Frontal cortex (tissue), 4 donors: ENCODE measurements around the gene FUT8. TPM values are rescaled to one million over a fixed set of nuclear protein-coding genes. Genes with fewer than 3 reads are reported as not detected.

Source experiments
- DNase-seq, 2 donors: peaks; one replicate each; pipeline ENCODE4 v3.0.0; 2012; ENCODE audit warnings: low spot score in 2 of 2
- FAIRE-seq: peaks from 2 replicates; lab custom pipeline; 2012; peaks lifted over from hg19 to GRCh38; lab: Jason Lieb, UNC
- total RNA-seq: library from RNA; depleted of rRNA; stranded (reverse); fragments of >200 nt; gene quantifications from one replicate; pipeline ENCODE4 v1.2.3, GENCODE V29; 2014
- donor health status: control.
- donor health status: control.
- donor health status: control.

FUT8 gene
- total RNA-seq, 1 donor from 2014 or later: 197 TPM

DNA sequence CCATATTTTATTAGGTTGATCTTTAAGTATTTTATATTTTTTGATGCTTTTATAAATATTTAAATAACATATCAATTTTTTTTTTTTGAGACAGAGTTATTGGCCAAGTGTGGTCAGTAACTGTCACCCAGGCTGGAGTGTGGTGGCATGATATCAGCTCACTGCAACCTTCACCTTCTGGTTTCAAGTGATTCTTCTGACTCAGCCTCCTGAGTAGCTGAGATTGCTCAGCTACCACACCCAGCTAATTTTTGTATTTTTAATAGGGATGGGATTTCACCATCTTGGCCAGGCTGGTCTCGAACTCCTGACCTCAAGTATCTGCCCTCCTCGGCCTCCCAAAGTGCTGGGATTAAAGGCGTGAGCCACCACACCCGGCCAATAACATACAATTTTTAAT lies 71.1 kb downstream of the FUT8 start:
- DNase-seq (no peak), FAIRE-seq (no peak)

GRCh38 chr14:65485516-65485915 lies 73.0 kb downstream of the FUT8 start:
- FAIRE-seq (no peak), DNase-seq (no peak)

DNA sequence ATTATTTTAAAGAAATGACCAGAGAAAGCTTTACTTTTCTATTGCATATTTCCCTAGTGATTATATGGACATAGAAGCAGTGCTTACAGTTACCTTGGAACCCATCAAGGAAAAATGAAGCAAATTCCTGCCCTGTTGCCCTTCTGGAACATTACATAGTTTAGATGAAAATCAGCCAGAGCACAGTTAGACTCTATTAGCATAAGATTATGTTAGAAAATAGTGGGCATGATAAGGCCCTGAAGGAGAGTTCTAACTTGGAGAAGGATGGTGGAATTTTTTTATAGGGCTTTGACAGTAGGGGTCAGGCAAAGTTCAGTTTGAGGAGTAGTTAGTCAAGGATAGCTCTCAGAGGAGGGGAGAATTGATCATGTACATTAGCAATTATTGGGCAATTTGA lies 74.3 kb downstream of the FUT8 start:
- FAIRE-seq (no peak), DNase-seq (no peak)

DNA sequence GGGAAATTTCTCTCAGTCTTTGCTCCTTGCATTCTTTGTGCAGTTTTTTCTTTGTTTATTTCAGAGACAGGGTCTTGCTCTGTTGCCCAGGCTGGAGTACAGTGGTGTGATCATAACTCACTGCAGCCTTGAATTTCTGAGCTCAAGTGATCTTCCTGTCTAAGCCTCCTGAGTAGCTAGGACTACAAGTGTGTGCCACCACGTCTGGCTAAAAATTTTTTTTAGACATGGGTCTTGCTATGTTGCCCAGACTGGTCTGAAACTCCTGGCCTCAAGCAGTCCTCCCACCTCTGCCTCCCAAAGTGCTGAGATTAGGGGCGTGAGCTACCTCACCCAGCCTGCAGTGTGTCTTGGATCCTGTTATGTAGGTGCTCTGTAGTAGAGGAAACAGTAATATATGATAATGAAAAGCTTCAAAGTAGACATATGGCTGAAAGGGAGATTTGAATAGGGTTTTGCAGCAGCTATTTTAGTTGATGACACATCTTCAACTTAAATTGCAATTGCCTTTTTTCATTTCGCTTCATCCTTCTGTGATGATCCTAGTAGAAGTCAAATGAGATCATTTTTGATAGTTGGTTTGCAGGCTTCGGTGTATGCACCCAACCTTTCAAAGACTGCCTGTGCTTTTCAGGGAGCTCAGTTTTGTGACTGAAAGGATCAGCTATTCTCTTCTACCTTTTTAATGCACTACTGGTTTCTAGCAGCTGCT lies 75.4 kb downstream of the FUT8 start:
- FAIRE-seq (no peak), DNase-seq (no peak)

GRCh38 chr14:65491274-65491673 lies 78.7 kb downstream of the FUT8 start:
- FAIRE-seq (peak; percentile 78), DNase-seq (no peak)

DNA sequence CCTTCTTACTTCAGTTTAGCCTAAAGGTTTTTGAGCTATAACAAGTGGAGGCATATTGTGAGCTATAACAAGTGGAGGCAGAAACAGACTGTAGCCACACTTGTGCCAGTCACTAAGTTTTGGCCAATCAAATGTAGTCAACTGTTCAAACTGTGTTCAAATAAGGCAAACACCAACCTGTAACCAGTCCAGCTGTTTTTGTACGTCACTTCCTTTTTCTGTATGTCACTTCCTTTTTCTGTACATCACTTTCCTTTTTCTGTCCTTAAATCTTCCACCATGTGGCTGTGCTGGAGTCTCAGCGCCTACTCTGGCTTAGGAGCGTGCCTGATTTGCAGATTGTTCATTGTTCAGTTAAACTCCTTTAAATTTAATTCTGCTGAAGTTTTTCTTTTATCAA lies 79.7 kb downstream of the FUT8 start:
- DNase-seq (no peak), FAIRE-seq (no peak)

GRCh38 chr14:65495196-65495595 lies 82.7 kb downstream of the FUT8 start:
- DNase-seq: no peak
- no peak for FAIRE-seq

GRCh38 chr14:65496178-65496993 lies 83.9 kb downstream of the FUT8 start:
- FAIRE-seq (no peak), DNase-seq (no peak)

GRCh38 chr14:65499138-65499537 lies 86.6 kb downstream of the FUT8 start:
- FAIRE-seq: no peak
- no peak for DNase-seq

DNA sequence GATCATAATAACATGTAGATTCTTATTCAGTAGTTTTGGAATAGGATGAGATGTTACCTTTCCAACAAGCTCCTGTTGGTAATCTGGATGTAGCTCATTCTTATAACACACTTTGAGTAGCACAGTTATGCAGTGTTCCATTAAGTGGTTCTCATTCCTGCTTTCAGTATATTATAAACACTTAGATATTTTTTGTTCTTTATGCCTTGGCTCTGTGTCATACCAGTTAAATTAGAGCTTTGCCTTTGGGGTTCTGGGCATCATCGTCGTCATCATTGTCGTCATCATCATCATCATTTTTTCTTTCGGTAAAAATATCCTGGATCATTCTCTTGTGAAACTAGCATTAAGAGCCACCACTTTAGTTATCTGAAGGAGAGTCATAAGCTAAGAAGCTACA lies 87.5 kb downstream of the FUT8 start:
- no peak for FAIRE-seq
- DNase-seq: no peak

DNA sequence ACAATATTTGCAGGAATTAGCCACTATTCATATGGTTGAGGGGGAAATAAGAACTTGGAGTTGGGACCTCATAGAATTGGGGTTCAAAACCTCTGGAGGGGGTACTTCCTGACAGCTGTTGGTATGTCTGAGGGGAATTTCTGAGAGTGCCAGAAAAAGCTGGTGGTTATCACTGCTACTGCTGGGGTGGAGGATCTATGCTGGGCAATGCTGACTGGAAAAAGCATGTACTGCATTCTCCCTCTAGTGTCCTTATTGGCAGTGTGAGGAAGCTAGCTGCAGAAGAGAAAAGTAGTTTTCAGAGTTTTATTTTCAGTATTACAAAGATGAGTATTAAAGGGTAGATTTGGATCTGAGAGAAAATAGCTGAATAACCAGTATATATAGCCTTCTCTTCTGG lies 88.8 kb downstream of the FUT8 start:
- FAIRE-seq: no peak
- DNase-seq: no peak

DNA sequence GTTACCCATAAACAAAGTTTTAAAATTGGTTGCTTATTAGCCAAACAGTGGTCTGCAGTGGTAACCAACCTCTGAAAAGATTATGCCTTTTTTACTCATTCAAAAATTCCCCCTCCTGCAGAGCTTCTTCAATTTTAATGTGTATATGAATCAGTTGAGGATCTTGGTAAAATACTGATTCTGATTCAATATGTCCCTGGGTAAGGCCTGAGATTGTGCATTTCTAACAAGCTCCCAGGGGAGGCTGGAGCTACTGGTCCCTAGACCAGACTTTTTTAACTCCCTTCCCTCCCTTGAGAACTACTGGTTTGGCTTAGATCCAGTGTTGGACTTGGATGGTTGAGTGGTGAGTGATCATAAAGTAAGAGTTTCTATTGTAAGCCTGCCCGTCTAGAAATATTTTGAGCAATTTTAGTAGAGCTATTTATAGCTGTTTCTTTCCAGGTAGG lies 90.2 kb downstream of the FUT8 start:
- DNase-seq (no peak), FAIRE-seq (no peak)

GRCh38 chr14:65503771-65504170 lies 91.2 kb downstream of the FUT8 start:
- DNase-seq: no peak
- FAIRE-seq: no peak

DNA sequence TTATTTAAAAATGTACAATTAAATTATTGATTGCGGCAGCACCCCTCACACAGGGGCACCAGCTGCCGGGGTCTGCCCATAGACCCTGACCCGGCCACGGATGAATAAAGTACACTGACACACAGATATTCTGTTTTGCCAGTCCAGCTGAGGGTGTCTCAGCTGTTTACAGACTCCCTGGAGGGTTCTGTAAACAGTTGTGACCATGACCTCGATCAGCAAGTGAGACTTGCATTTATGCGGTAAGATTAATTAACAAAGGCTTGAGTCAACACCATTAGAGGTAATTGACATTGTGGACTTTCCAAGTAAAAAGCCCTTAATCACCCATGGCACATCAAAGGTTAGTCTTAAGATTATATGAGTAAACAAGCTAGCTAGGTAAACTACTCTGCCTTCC lies 94.3 kb downstream of the FUT8 start:
- no peak for FAIRE-seq
- DNase-seq: no peak

GRCh38 chr14:65509842-65510241 lies 97.3 kb downstream of the FUT8 start:
- DNase-seq (no peak), FAIRE-seq (no peak)

DNA sequence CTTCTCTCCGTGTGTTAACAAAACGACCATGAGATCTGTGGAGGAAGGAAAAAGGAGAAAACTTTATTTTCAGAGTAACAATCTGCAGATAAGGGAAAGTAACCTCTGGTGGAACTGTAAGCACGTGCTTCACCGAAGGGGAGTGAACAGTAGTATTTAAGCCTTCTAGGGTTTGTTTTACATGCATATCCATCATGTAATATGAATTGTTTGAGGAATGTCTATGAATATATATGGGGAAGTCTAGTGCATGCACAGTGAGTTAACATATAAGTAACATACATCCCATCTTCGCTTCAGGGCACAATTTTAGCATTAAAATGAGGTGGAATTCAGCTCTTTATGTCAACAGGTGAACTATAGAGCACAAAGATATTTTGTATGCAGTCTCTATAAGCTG lies 101.1 kb downstream of the FUT8 start:
- DNase-seq (no peak), FAIRE-seq (no peak)

GRCh38 chr14:65517635-65518542 lies 105.4 kb downstream of the FUT8 start:
- DNase-seq (no peak), FAIRE-seq (no peak)

DNA sequence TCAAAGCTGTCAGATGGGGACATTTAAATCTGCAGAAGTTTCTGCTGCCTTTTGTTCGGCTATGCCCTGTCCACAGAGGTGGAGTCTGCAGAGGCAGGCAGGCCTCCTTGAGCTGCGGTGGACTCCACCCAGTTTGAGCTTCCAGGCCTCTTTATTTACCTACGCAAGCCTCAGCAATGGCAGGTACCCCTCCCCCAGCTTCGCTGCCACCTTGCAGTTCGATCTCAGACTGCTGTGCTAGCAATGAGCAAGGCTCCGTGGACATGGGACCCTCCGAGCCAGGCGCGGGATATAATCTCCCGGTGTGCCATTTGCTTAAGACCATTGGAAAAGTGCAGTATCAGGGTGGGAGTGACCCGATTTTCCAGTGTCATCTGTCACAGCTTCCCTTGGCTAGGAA lies 115.5 kb downstream of the FUT8 start:
- no peak for FAIRE-seq

GRCh38 chr14:65531148-65531547 lies 118.6 kb downstream of the FUT8 start:
- FAIRE-seq (no peak), DNase-seq (no peak)

More for the DNA sequence above, 115.5 kb downstream of the FUT8 start:
- DNase-seq: no peak

DNA sequence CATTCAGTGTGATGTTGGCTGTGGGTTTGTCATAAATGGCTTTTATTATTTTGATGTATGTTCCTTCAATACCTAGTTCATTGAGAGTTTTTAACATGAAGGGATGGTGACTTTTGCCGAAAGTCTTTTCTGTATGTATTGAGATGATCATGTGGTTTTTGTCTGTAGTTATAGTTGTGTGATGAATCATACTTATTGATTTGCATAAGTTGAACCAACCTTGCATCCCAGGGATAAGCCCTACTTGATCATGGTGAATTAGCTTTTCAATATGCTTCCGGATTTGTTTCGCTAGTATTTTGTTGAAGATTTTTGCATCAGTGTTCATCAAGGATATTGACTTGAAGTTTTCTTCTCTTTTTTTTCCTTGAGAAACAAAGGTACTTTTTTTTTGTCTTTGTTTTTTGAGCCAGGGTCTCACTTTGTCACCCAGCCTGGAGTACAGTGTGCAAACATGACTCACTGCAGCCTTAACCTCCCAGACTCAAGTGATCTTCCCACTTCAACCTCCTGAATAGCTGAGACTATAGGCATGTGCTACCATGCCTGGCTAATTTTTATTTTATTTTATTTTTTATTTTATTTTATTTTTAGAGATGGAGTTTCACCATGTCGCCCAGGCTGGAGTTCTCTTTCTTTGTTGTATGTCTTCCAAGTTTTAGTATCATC lies 121.3 kb downstream of the FUT8 start:
- no peak for FAIRE-seq
- no peak for DNase-seq
